Neural progenitor cell (in vitro differentiated cells): ENCODE measurements around the gene BMERB1. TPM values are rescaled to one million over a fixed set of nuclear protein-coding genes. Genes with fewer than 3 reads are reported as not detected.

Experiments used
- DNase-seq: peaks from one replicate; pipeline ENCODE4 v3.0.0-alpha.2; 2016; ENCODE audit warnings: low spot score
- H2AFZ ChIP-seq: fragments of 200-600 bp; sonication (generic); replicated peaks from 2 replicates; pipeline ENCODE4 v1.6.1; 2016; ENCODE audit warnings: antibody characterized with exemption
- H3F3A ChIP-seq: fragments of 200-600 bp; sonication (generic); 2 replicates; pipeline ENCODE4 v1.6.1; 2016; ENCODE audit warnings: antibody characterized with exemption, low read depth
- H3K27ac ChIP-seq: fragments of 200-600 bp; sonication (generic); 2 replicates; pipeline ENCODE4 v1.5.1; 2016; ENCODE audit warnings: mild to moderate bottlenecking
- H3K27me3 ChIP-seq: fragments of 200-600 bp; sonication (generic); 2 replicates; pipeline ENCODE4 v1.6.1; 2016; ENCODE audit warnings: mild to moderate bottlenecking, moderate library complexity
- H3K36me3 ChIP-seq: fragments of 200-600 bp; sonication (generic); 2 replicates; pipeline ENCODE4 v1.5.1; 2016
- H3K4me1 ChIP-seq: fragments of 200-600 bp; sonication (generic); 2 replicates; pipeline ENCODE4 v1.6.1; 2016; ENCODE audit warnings: mixed run types
- H3K4me2 ChIP-seq: fragments of 200-600 bp; sonication (generic); 2 replicates; pipeline ENCODE4 v1.6.1; 2016
- H3K4me3 ChIP-seq: fragments of 200-600 bp; sonication (generic); 2 replicates; pipeline ENCODE4 v1.5.1; 2016
- H3K79me2 ChIP-seq: fragments of 200-600 bp; sonication (generic); 2 replicates; pipeline ENCODE4 v1.6.1; 2016; ENCODE audit warnings: low read depth
- H3K9ac ChIP-seq: fragments of 200-600 bp; sonication (generic); 2 replicates; pipeline ENCODE4 v1.6.1; 2016
- H3K9me3 ChIP-seq: fragments of 200-600 bp; sonication (generic); 2 replicates; pipeline ENCODE4 v1.5.1; 2016; ENCODE audit warnings: low read depth
- H4K20me1 ChIP-seq: fragments of 200-600 bp; sonication (generic); 2 replicates; pipeline ENCODE4 v1.6.1; 2016; ENCODE audit warnings: low read depth
- H3K27ac Mint-ChIP-seq: 3 replicates; pipeline ENCODE4 v1.8.0; 2021; ENCODE audit warnings: mixed read lengths
- H3K27me3 Mint-ChIP-seq: 2 replicates; pipeline ENCODE4 v1.8.0; 2022; ENCODE audit warnings: low read depth, mild to moderate bottlenecking, inconsistent platforms, moderate library complexity, mixed read lengths; ENCODE audit not compliant: insufficient read depth
- H3K36me3 Mint-ChIP-seq: 3 replicates; pipeline ENCODE4 v1.8.0; 2021; ENCODE audit warnings: mixed read lengths
- H3K4me1 Mint-ChIP-seq: 3 replicates; pipeline ENCODE4 v1.8.0; 2021; ENCODE audit warnings: mixed read lengths
- H3K4me3 Mint-ChIP-seq: 3 replicates; pipeline ENCODE4 v1.8.0; 2021; ENCODE audit warnings: mild to moderate bottlenecking, moderate library complexity, mixed read lengths
- H3K9me3 Mint-ChIP-seq: 3 replicates; pipeline ENCODE4 v1.8.0; 2020; ENCODE audit warnings: mixed read lengths
- EZH2 ChIP-seq: fragments of 200-600 bp; sonication (generic); IDR thresholded peaks from 2 replicates; pipeline ENCODE4 v1.6.1; 2017; ENCODE audit warnings: antibody characterized with exemption, mild to moderate bottlenecking, moderate library complexity
- EZH2phosphoT487 ChIP-seq: fragments of 200-600 bp; sonication (generic); IDR thresholded peaks from 2 replicates; pipeline ENCODE4 v1.6.1; 2017; ENCODE audit warnings: antibody characterized with exemption
- total RNA-seq: library from RNA; depleted of rRNA; stranded (reverse); fragments of >200 nt; gene quantifications from 2 replicates; pipeline ENCODE4 v1.2.3, GENCODE V29; 2015; ENCODE audit warnings: low replicate concordance
- TF ChIP-seq, protein P1 (sequence below): fragments of 200-600 bp; sonication (generic); IDR thresholded peaks from 2 replicates; pipeline ENCODE4 v1.5.1; 2017; ENCODE audit warnings: antibody characterized with exemption, mild to moderate bottlenecking

Gene BMERB1
- total RNA-seq, 1 donor from 2014 or later = 39.0 TPM

GRCh38 chr16:15548482-15548891 lies 114.1 kb downstream of the BMERB1 start:
- H3K27ac Mint-ChIP-seq = no peak overlapping the region
- Histone ChIP-seq H3K9me3 (no peaks in the 10 kb centered on the region), H2AFZ (no peak overlapping the region), H3K27me3 (no peaks in the 10 kb centered on the region), H3K4me3 (no peak overlapping the region), H3K4me1 (peaks cover 7% of the 10 kb centered on the region), H3K27ac (no peak overlapping the region), H3K36me3 (no peaks in the 10 kb centered on the region), H4K20me1 (peaks cover 7% of the 10 kb centered on the region), H3K79me2 (no peaks in the 10 kb centered on the region), H3F3A (peaks cover 5% of the 10 kb centered on the region), H3K9ac (no peak overlapping the region), H3K4me2 (no peak overlapping the region)
- H3K4me3 Mint-ChIP-seq = no peak overlapping the region
- peaks cover 3% of the 10 kb centered on the region for H3K36me3 Mint-ChIP-seq
- no peaks in the 10 kb centered on the region for H3K27me3 Mint-ChIP-seq
- TF ChIP-seq, protein P1, sequence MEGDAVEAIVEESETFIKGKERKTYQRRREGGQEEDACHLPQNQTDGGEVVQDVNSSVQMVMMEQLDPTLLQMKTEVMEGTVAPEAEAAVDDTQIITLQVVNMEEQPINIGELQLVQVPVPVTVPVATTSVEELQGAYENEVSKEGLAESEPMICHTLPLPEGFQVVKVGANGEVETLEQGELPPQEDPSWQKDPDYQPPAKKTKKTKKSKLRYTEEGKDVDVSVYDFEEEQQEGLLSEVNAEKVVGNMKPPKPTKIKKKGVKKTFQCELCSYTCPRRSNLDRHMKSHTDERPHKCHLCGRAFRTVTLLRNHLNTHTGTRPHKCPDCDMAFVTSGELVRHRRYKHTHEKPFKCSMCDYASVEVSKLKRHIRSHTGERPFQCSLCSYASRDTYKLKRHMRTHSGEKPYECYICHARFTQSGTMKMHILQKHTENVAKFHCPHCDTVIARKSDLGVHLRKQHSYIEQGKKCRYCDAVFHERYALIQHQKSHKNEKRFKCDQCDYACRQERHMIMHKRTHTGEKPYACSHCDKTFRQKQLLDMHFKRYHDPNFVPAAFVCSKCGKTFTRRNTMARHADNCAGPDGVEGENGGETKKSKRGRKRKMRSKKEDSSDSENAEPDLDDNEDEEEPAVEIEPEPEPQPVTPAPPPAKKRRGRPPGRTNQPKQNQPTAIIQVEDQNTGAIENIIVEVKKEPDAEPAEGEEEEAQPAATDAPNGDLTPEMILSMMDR = no peak
- DNase-seq = no peak
- peaks cover 6% of the 10 kb centered on the region for H3K9me3 Mint-ChIP-seq
- H3K4me1 Mint-ChIP-seq = peaks cover 16% of the 10 kb centered on the region

DNA sequence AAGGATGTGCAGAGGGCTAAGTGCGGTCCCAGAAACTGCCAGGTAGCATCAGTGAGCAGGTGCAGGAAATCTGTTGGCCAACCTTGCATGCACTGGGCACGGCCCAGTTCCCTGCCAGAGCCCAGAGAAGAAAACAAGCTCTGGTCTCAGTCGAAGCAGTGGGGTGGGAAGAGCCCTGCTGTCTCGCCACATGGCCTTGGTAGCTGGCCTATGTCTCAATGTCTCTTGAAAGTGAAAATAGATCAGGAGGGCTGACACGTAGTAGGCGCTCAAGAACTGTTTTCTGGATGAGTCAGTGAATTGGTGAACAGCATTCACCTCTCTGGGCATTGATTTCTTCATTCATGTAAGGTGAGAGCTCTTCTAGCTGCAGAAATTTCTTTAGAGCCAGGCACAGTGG lies 118.1 kb downstream of the BMERB1 start:
- H3K9me3 Mint-ChIP-seq = no peaks in the 10 kb centered on the region
- no peak overlapping the region for H2AFZ ChIP-seq
- peaks cover 5% of the 10 kb centered on the region for H3F3A ChIP-seq
- peaks cover 2% of the 10 kb centered on the region for H3K27me3 Mint-ChIP-seq
- TF ChIP-seq EZH2 (no peak), EZH2phosphoT487 (no peak)
- TF ChIP-seq, protein P1 = no peak
- no peaks in the 10 kb centered on the region for H3K9me3 ChIP-seq
- no peaks in the 10 kb centered on the region for H3K79me2 ChIP-seq
- H3K9ac ChIP-seq = no peak overlapping the region
- H3K36me3 Mint-ChIP-seq = no peaks in the 10 kb centered on the region
- H3K27ac ChIP-seq = no peak overlapping the region
- H3K4me2 ChIP-seq = no peak overlapping the region
- no peaks in the 10 kb centered on the region for H3K27me3 ChIP-seq
- H3K4me1 ChIP-seq = peaks cover 12% of the 10 kb centered on the region
- H3K27ac Mint-ChIP-seq = no peak overlapping the region
- no peak overlapping the region for H3K4me3 ChIP-seq
- H3K4me3 Mint-ChIP-seq = no peak overlapping the region
- DNase-seq = no peak
- peaks cover 7% of the 10 kb centered on the region for H4K20me1 ChIP-seq
- H3K4me1 Mint-ChIP-seq = peaks cover 9% of the 10 kb centered on the region
- no peaks in the 10 kb centered on the region for H3K36me3 ChIP-seq

DNA sequence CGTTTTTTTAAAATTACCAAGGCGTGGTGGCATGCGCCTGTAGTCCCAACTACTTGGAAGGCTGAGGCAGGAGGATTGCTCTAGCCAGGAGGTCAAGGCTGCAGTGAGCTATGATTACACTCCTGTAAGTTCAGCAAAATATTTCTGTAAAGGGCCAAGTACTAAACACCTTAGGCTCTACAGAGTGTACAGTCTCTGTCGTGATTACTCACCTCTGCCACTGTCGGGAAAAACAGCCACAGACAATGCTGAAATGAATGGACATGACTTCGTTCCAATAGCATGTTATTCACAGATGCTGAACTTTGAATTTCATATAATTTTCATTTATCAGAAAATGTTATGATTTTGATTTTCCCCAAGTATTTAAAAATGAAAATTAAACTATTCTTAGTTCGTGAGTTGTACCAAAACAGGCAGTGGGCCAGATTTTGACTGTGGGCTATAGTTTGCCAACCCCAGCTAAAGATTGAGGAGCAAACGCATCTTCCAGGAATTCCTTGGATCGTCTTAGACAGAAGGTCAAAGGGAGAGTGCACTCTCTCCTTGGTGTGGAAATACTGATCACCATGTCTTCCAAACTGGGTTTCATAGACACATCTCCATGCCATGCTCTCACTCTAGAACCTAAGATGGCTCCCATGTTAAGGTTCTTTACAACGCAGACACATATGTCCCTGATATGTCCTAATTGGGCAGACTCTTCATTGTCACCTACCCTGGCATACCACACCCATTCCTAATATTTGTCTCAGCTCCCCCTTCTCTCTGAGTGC lies 119.1 kb downstream of the BMERB1 start:
- no peak for DNase-seq
- peaks cover 5% of the 10 kb centered on the region for H3F3A ChIP-seq
- no peak overlapping the region for H3K4me3 ChIP-seq
- H3K9me3 ChIP-seq = no peaks in the 10 kb centered on the region
- H3K36me3 ChIP-seq = no peaks in the 10 kb centered on the region
- no peak overlapping the region for H3K27ac ChIP-seq
- peaks cover 12% of the 10 kb centered on the region for H3K4me1 ChIP-seq
- H3K27me3 ChIP-seq = no peaks in the 10 kb centered on the region
- no peaks in the 10 kb centered on the region for H3K79me2 ChIP-seq
- Mint-ChIP-seq H3K27ac (no peak overlapping the region), H3K4me3 (no peak overlapping the region), H3K9me3 (no peaks in the 10 kb centered on the region), H3K4me1 (peaks cover 9% of the 10 kb centered on the region), H3K36me3 (no peaks in the 10 kb centered on the region), H3K27me3 (peaks cover 2% of the 10 kb centered on the region)
- H4K20me1 ChIP-seq = peaks cover 7% of the 10 kb centered on the region
- no peak overlapping the region for H2AFZ ChIP-seq
- H3K9ac ChIP-seq = no peak overlapping the region
- TF ChIP-seq, protein P1 = no peak
- no peak for TF ChIP-seq EZH2
- H3K4me2 ChIP-seq = no peak overlapping the region
